H1 (cell line): Measurements from ENCODE around the gene UBR1. TPM values are rescaled to one million over a fixed set of nuclear protein-coding genes. Genes with fewer than 3 reads are reported as not detected.

Source experiments
- CTCF ChIA-PET: fragments of 300-600 bp; sonication (Branson Sonifier 250); formaldehyde crosslinking; loops from one replicate; lab custom pipeline; 2021; ENCODE audit not compliant: partially characterized antibody; lab: Charles Lee
- POLR2A ChIA-PET: fragments of 300-600 bp; sonication (Branson Sonifier 250); formaldehyde crosslinking; loops from one replicate; lab custom pipeline; 2021; ENCODE audit warnings: inconsistent platforms; ENCODE audit not compliant: partially characterized antibody; lab: Charles Lee
- DNase-seq, 2 experiments: peaks; one replicate each; pipeline versions ENCODE4 v3.0.0 to v3.0.0-alpha.2; 2010 to 2022; ENCODE audit warnings: low spot score in 2 of 2, low read depth in 1 of 2, mixed read lengths in 1 of 2
- FAIRE-seq: peaks from 2 replicates; lab custom pipeline; 2011; peaks lifted over from hg19 to GRCh38; lab: Jason Lieb, UNC
- H2AFZ ChIP-seq: 2 replicates; pipeline ENCODE4 v1.8.1; 2012; ENCODE audit warnings: low read length, inconsistent platforms
- H2AK5ac ChIP-seq: 2 replicates; pipeline ENCODE4 v1.6.1; 2013; ENCODE audit warnings: low read depth, low read length
- H2BK120ac ChIP-seq: replicated peaks from 2 replicates; pipeline ENCODE3; 2013; ENCODE audit warnings: low read depth, low read length, inconsistent platforms
- H2BK12ac ChIP-seq: 2 replicates; pipeline ENCODE4 v1.6.1; 2013; ENCODE audit warnings: low read depth, low read length
- H2BK15ac ChIP-seq: 2 replicates; pipeline ENCODE4 v1.6.1; 2013; ENCODE audit warnings: low read length
- H2BK20ac ChIP-seq: 2 replicates; pipeline ENCODE4 v1.6.1; 2013; ENCODE audit warnings: low read length
- H2BK5ac ChIP-seq: 2 replicates; pipeline ENCODE4 v1.6.1; 2013; ENCODE audit warnings: low read depth, low read length
- H3K14ac ChIP-seq: 2 replicates; pipeline ENCODE4 v1.6.1; 2013; ENCODE audit warnings: inconsistent platforms; ENCODE audit not compliant: insufficient read length
- H3K18ac ChIP-seq: 2 replicates; pipeline ENCODE4 v1.6.1; 2013; ENCODE audit warnings: low read length; ENCODE audit errors: extremely low read depth
- H3K23ac ChIP-seq: 2 replicates; pipeline ENCODE4 v1.6.1; 2013; ENCODE audit warnings: inconsistent platforms; ENCODE audit not compliant: insufficient read length
- H3K23me2 ChIP-seq: 2 replicates; pipeline ENCODE4 v1.6.1; 2013; ENCODE audit warnings: low read depth, low read length
- H3K27ac ChIP-seq: 2 replicates; pipeline ENCODE4 v1.6.1; 2011; ENCODE audit warnings: low read depth, low read length, inconsistent platforms
- H3K27me3 ChIP-seq, 4 experiments: replicated peaks in 1 of 4; 1 replicate in 1 of 4; 2 replicates in 3 of 4; pipeline versions ENCODE4 v1.6.1 to v1.8.1; 2011 to 2013; ENCODE audit warnings: low read length in 3 of 4, mild to moderate bottlenecking in 3 of 4, inconsistent platforms in 2 of 4, mixed read lengths in 2 of 4, moderate library complexity in 1 of 4; ENCODE audit not compliant: control insufficient read depth in 3 of 4, insufficient read depth in 3 of 4; ENCODE audit errors: extremely low read depth in 1 of 4
- H3K36me3 ChIP-seq, 4 experiments: 2 replicates each; pipeline versions ENCODE4 v1.6.1 to v1.8.1; 2011 to 2013; ENCODE audit warnings: mild to moderate bottlenecking in 4 of 4, low read length in 3 of 4, moderate library complexity in 2 of 4, control low read depth in 1 of 4, inconsistent platforms in 1 of 4; ENCODE audit not compliant: insufficient read depth in 4 of 4, control insufficient read depth in 2 of 4
- H3K4ac ChIP-seq: replicated peaks from 2 replicates; pipeline ENCODE3; 2013; ENCODE audit warnings: low read length, low read depth, mixed read lengths, inconsistent platforms; ENCODE audit not compliant: insufficient read length
- H3K4me1 ChIP-seq, 4 experiments: replicated peaks in 1 of 4; 1 replicate in 1 of 4; 2 replicates in 3 of 4; pipeline versions ENCODE4 v1.6.1 to v1.8.1; 2011 to 2013; ENCODE audit warnings: low read length in 3 of 4, inconsistent platforms in 2 of 4, mixed read lengths in 1 of 4; ENCODE audit not compliant: insufficient read depth in 4 of 4, control insufficient read depth in 3 of 4
- H3K4me2 ChIP-seq, 2 experiments: 2 replicates each; pipeline versions ENCODE4 v1.6.1 to v1.8.1; 2011 to 2013; ENCODE audit warnings: low read depth in 2 of 2, low read length in 2 of 2, control low read depth in 1 of 2, inconsistent platforms in 1 of 2, mild to moderate bottlenecking in 1 of 2; ENCODE audit not compliant: insufficient read depth in 1 of 2
- H3K4me3 ChIP-seq, 4 experiments: fragments of 200-600, 300-600 bp in 1 of 4; sonication (generic), shearing (Covaris generic), sonication (Bioruptor Twin) in 1 of 4; 2 replicates each; pipeline versions ENCODE4 v1.5.1 to v1.8.1; 2011 to 2016; ENCODE audit warnings: low read length in 4 of 4, low read depth in 3 of 4, control low read depth in 2 of 4, inconsistent platforms in 2 of 4, mild to moderate bottlenecking in 2 of 4, mixed read lengths in 1 of 4, moderate library complexity in 1 of 4; ENCODE audit not compliant: insufficient read depth in 2 of 4; ENCODE audit errors: extremely low read depth in 1 of 4
- H3K56ac ChIP-seq: replicated peaks from 2 replicates; pipeline ENCODE3; 2013; ENCODE audit warnings: low read depth, mild to moderate bottlenecking, mixed read lengths, low read length, inconsistent platforms; ENCODE audit not compliant: insufficient read length
- H3K79me1 ChIP-seq: 2 replicates; pipeline ENCODE4 v1.6.1; 2013; ENCODE audit warnings: low read depth, low read length, control low read depth
- H3K79me2 ChIP-seq, 2 experiments: 2 replicates each; pipeline versions ENCODE4 v1.6.1 to v1.8.1; 2012 to 2013; ENCODE audit warnings: low read length in 2 of 2, mild to moderate bottlenecking in 2 of 2, inconsistent platforms in 1 of 2; ENCODE audit not compliant: insufficient read depth in 2 of 2, control insufficient read depth in 1 of 2
- H3K9ac ChIP-seq, 4 experiments: replicated peaks in 1 of 4; 1 replicate in 1 of 4; 2 replicates in 3 of 4; pipeline versions ENCODE4 v1.6.1 to v1.8.1; 2011 to 2013; ENCODE audit warnings: low read depth in 3 of 4, low read length in 3 of 4, control low read depth in 2 of 4, mild to moderate bottlenecking in 2 of 4, moderate library complexity in 2 of 4, inconsistent platforms in 1 of 4; ENCODE audit errors: extremely low read depth in 1 of 4
- H3K9me3 ChIP-seq, 2 experiments: 2 replicates each; pipeline versions ENCODE4 v1.6.1 to v1.8.1; 2012 to 2013; ENCODE audit warnings: mild to moderate bottlenecking in 2 of 2, moderate library complexity in 2 of 2, control low read depth in 1 of 2, inconsistent platforms in 1 of 2, low read depth in 1 of 2, low read length in 1 of 2, mixed read lengths in 1 of 2; ENCODE audit not compliant: insufficient read depth in 2 of 2
- H4K20me1 ChIP-seq, 2 experiments: replicated peaks in 1 of 2; 2 replicates each; pipeline versions ENCODE3 to v1.8.1; 2011 to 2013; ENCODE audit warnings: inconsistent platforms in 2 of 2, low read length in 2 of 2, mild to moderate bottlenecking in 1 of 2; ENCODE audit not compliant: insufficient read depth in 2 of 2, control insufficient read depth in 1 of 2
- H4K5ac ChIP-seq: 2 replicates; pipeline ENCODE4 v1.6.1; 2013; ENCODE audit warnings: low read length, low read depth, mixed read lengths, inconsistent platforms; ENCODE audit not compliant: insufficient read length
- H4K8ac ChIP-seq: 2 replicates; pipeline ENCODE4 v1.8.0; 2013; ENCODE audit warnings: mild to moderate bottlenecking, moderate library complexity, low read length, inconsistent platforms; ENCODE audit not compliant: insufficient read depth; ENCODE audit errors: extremely low read depth
- H4K91ac ChIP-seq: replicated peaks from 2 replicates; pipeline ENCODE3; 2013; ENCODE audit warnings: low read length, mixed read lengths, inconsistent platforms; ENCODE audit not compliant: insufficient read length
- CBX5 ChIP-seq: fragments of 300-800, 300-1000 bp; sonication (generic); IDR thresholded peaks from 2 replicates; pipeline ENCODE4 v1.7.1; 2016; ENCODE audit warnings: antibody characterized with exemption, low read length, low read depth
- JUND ChIP-seq: IDR thresholded peaks from 2 replicates; pipeline ENCODE4 v1.6.1; 2011; ENCODE audit warnings: mild to moderate bottlenecking, improper control_type of control experiment, low read length
- MAX ChIP-seq: IDR thresholded peaks from 2 replicates; pipeline ENCODE4 v1.6.1; 2012; ENCODE audit warnings: inconsistent platforms
- YY1 ChIP-seq: IDR thresholded peaks from 2 replicates; pipeline ENCODE4 v1.6.1; 2011; ENCODE audit warnings: low read depth, mild to moderate bottlenecking, low read length
- polyA plus RNA-seq, 7 experiments: library from polyadenylated mRNA; depleted of rRNA in 3 of 7; stranded (reverse) in 5 of 7; unstranded in 2 of 7; fragments of >200 nt in 5 of 7; fragments of 200-250 nt in 2 of 7; gene quantifications; 1 replicate in 5 of 7; 2 replicates in 1 of 7; 4 replicates in 1 of 7; pipeline versions ENCODE4 v1.2.1 to v1.2.3, GENCODE V29; 2011 to 2013; ENCODE audit warnings: missing spikeins in 2 of 7, mixed read lengths in 2 of 7
- total RNA-seq: library from RNA; stranded (reverse); fragmentation: NEBNext Ultra II Directional; extraction: Animal tissue kit (Norgen Biotek cat#: 25700); gene quantifications from 2 replicates; pipeline ENCODE4 v1.2.1, GENCODE V29; 2021

Gene UBR1
- total and polyA plus RNA-seq, 2 of the 8 experiments (the other 6 are each of a cell fraction or from before 2014, with no cell fraction given) = 3.7 to 18.7 TPM

- Histone ChIP-seq H2BK12ac (no peak overlapping the region), H3K4me2 (no peak overlapping the region), H3K27ac (no peak overlapping the region), H4K8ac (no peak overlapping the region), H3K36me3 (peaks cover 0 to 33% (median 10%) of the 10 kb centered on the region in 4 experiments; a peak in 6 of 8 replicates), H4K5ac (no peak overlapping the region), H2AK5ac (no peak overlapping the region), H3K56ac (no peak overlapping the region), H2BK120ac (no peak overlapping the region), H2BK5ac (no peak overlapping the region), H4K20me1 (peaks cover 0 to 3% of the 10 kb centered on the region in 2 experiments), H4K91ac (no peak overlapping the region), H3K4me1 (no peaks in the 10 kb centered on the region), H3K18ac (no peak overlapping the region), H3K9me3 (no peaks in the 10 kb centered on the region), H3K4me3 (no peak overlapping the region), H2BK15ac (no peak overlapping the region), H2AFZ (no peak overlapping the region), H3K4ac (no peak overlapping the region), H3K79me2 (no peaks in the 10 kb centered on the region), H3K27me3 (no peaks in the 10 kb centered on the region), H3K23ac (no peak overlapping the region), H3K23me2 (no peaks in the 10 kb centered on the region), H2BK20ac (no peak overlapping the region), H3K9ac (no peak overlapping the region), H3K79me1 (no peaks in the 10 kb centered on the region), H3K14ac (no peak overlapping the region)
- POLR2A ChIA-PET = no interaction called here
- CTCF ChIA-PET = no interaction called here
- TF ChIP-seq CBX5 = no peak
- TF ChIP-seq MAX = no peak
- TF ChIP-seq JUND = no peak
- TF ChIP-seq YY1 = no peak
- FAIRE-seq (no peak), DNase-seq (no peak)
Measured at GRCh38 chr15:43029476-43029875, 76.4 kb downstream of the UBR1 start.
